Lung microvascular endothelial cell (primary cell): ENCODE data around the gene SAP30L. TPM values are rescaled to one million over a fixed set of nuclear protein-coding genes. Genes with fewer than 3 reads are reported as not detected.

Experiments
- DNase-seq, 2 donors: peaks; one replicate each; pipeline versions ENCODE4 v3.0.0 to v3.0.0-alpha.2; 2010; ENCODE audit warnings: low read depth in 2 of 2
- total RNA-seq: library from RNA; depleted of rRNA; stranded (reverse); fragments of >200 nt; gene quantifications from 2 replicates; pipeline ENCODE4 v1.2.1, GENCODE V29; 2014

Gene SAP30L
- total RNA-seq, 1 donor from 2014 or later, result 22.2 TPM

DNA sequence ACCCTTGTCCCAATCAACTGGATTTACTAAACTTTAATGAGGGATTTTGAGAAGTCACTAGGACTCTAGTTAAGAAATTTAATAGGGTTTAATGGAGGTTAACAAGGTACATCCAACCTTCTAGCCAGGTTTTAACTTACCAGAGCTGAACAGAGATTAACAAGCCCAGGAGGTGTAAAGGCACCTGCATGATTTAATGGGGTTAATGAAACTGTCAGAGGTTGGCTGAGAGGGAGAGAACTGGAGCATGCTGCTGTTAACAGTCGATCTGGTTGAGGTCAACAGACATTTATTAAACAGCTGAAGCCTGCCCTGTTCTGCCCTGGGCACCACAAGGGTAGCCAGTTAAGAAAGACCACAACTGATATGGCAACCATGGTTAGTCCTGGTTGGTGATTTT is 18.6 kb downstream of the SAP30L start:
- no peak for DNase-seq

GRCh38 chr5:154465169-154465568 is 19.4 kb downstream of the SAP30L start:
- DNase-seq, result peak; percentile 26 to 86

DNA sequence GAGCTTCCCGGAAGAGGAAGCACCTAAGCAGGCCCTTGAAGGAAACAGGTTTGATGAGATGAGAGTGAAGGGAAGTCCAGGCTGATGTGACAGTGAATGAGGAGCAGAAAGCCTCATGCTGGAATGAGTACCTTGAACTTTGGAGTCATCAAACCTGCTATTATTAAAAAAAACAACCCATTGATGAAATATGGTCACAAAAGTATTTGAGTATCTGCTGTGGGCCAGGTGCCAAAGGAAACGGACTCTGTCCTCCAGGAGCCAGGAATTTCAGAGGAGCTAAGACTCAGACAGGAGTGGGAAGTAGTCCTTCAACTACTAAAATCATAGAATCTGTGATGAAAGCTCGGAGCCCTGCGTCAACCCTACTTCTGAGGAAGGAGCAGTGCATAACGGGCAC is 20.4 kb downstream of the SAP30L start:
- no peak for DNase-seq

- DNase-seq, result no peak
These were observed 20.9 kb downstream of the SAP30L start for GRCh38 chr5:154466671-154467070.

GRCh38 chr5:154467655-154468354 is 22.0 kb downstream of the SAP30L start:
- peak; percentile 67 to 74 for DNase-seq

DNA sequence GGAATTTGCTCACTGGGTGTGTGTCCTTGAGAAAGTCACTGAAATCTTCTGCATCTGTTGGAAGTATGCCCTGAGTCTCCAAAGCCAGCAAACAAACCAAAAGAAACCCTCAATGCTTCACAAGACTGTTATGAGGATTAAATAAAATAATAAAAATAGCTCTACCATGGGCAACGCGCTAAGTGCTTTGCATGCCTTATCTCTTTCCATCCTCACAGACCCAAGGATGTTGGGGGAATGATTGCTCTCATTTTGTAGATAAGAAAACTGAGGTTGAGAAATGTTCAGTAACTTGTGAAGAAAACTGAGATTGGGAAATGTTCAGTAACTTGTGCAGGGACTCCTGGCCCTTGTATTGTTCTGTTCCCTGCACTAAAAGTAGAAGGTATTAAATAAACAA is 24.3 kb downstream of the SAP30L start:
- no peak for DNase-seq

DNA sequence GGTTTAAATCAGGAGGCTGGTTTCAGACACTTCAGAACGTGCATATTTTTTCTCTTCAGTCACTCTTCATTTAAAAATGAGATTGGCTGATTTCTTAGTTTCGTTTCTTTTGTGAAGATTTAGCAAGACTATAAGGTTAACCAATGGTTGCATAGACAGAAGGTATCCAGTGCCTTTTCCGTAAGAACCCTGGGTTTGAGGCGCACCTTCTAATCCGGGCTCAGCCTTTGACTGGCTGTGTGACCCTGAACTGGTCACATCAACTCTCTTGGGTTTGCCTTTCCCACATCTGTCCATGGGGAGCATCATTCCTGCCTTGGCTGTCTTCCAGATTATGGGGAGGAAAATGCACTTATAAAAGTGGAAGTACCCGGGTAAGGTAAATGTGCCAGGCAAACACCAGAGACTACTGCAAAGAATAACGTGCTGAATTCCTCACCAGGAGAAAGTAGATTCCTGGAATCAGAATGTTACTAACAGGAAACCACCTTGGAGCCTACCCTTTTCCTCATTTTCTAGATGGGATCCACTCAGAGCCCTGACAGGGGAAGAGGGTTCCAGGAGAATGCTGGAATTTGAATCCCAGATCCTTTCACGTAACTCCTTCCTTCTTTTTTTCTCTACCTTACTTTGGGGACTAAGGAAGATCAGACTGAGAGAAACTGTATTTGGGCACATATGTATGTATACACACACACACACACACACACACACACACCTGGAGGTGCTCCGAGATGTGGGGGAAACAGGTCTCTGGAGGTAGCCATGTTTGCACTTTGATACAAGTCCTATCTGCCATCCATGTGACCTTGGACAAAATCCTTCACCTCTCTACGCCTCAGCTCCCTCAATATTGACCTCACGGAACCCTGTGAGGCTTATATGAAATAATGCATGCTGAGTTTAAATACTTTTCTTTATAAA is 25.4 kb downstream of the SAP30L start:
- no peak for DNase-seq

- no peak for DNase-seq
These were observed 27.2 kb downstream of the SAP30L start for GRCh38 chr5:154472871-154473580.

DNA sequence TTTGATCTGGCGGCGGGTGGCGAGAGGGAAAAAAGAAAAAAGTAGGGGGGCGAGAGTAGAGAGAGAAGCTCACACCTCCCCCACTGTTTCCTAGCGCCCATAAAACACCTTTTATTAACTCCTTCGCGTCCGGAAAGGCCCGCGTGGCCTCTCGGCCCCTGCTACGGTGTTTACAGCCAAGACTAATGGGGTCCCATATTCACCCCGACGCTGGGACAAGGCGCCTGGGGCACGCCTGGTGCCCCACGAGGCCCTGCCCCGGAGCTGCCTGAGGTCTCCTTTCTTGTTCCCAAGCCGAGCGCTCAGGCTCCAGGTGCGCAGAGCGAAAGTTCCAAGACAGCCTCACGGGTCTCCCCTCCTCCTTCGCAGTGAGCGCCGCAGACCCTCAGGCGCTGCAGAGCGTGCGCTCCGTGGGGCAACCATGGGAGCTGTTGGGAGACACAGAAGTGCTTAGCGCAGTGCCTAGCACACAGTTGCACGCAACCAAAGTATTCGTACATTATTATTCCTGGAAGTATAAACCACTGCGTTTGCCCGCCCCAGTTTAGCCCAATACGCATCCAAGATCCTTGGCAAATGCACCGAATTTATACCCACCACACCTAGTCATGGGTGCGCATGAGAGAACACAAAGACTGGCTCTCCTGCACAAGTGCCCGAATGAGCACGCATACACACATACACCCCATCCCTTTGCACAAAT is 27.9 kb downstream of the SAP30L start:
- DNase-seq, result no peak

DNA sequence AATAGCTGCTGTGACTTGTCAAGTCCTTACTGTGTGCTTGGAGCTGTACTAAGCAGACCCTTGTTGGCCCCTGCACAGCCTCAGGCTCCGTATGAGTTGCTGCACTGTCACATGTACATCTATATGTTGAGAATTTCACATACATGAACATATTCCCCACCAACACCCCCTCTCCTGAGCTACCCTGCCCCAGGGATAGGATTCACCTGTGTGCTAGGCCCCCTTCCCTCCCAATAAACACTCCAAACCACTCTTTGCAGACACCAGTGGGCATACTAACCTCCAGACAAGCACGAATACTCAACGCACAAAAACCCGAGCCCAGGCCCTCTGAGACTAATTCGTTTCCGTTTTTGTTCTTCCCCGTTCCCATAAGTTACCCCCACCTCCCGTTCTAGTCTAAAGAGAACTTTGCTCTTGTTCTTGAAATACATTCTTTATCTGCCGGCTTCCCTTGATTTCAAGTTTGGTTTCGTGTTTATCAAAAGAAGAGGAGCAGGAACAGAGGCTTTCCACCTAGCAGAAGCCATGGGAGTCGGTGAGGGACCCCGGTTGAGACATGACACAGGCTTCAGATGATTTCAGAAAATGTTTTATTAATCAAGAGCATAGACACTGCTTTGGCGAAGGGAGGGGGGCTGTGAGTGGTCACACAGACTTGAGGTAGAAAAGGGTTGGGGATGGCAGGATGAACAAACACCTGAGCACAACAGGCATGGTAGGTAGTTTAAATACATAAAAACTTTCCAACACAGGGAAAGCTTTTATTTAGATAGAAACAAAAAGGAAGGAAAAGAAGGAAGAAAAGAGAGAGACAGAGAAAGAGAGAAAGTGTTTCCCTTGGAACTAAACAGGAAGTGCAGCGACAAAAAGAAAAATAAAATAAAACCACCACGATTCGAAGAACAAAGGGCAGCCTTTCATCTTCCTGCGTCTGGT is 28.9 kb downstream of the SAP30L start:
- DNase-seq, result no peak

- no peak for DNase-seq
These were observed 30.0 kb downstream of the SAP30L start for GRCh38 chr5:154475591-154476353.

DNA sequence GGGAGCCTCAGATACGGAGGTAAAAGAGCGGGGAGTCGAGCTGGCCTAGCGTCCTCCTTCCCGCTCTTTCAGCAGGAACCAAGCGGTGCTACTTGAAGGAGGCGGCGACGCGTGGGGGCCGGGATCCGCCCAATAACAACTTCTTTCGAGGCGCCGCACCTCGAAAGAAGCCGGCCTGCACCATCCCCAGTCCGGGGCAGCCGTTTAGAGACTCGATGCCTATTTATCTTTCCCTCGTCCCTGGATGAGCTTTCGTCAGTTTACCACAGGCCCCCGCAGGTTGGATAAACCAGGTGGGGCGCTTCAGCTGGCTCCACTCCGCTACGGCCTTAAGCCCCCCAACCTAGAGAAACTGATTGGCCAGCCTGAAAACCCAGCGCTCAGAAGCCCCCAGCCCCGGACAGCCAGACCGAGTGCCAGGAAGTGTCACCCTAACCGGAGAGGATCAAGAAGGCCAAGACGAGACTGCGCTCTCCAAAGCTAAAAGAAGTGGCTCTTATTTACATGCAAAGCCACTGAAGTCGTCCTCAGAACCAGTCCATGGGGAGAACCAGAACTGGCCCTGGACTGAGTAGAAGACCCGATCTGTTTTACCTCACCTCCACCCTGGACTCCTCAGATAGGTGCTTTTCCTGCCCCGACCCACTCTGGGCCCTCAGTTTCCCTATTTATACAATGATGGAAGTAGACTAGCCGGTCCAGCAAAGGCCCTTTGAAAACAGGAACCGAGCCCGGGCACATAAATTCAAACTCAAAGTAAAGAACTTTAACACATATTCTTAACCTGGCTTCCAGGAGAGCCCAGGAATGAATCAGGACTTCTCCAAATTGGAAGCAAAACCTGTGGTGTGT is 30.8 kb downstream of the SAP30L start:
- DNase-seq, result no peak

DNA sequence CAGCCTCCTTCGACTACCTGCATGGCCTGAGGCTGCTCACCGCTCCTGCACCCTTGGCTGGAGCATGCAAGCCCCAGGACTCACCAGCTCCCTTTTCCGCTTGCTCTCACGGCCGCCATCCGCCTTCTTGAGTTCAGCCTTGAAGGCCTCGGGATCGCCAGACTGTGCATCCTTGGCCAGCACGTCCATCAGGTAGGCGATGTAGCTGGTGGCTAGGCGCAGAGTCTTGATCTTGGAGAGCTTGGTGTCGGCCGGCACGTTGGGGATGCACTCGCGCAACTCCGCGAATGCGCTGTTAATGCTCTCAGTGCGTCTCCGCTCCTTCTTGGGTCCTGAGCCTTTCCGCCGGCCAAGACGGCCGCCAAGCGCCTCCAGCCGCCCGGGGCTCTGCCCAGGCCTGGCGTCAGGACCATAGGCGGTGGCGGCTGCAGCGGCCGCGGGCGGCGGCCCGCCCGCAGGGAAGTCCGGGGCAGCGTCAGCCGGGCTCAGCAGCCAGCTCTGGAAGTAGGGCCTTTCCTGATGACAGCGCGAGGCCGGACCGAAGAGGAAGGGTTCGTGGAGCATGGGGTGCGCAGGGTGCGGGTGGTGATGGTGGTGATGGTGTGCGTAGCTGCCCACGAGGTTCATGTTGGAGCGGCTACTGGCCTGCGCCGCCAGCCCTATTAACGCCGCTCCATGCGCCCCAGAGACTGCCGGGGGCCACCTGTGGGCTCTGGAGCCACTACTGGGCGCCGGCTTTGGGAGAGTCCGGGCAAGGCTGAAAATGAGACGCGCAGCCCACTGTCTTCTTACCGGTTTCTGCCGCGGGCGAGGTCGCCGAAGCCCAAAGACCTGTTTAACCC is 31.8 kb downstream of the SAP30L start:
- peak; percentile 20 to 24 for DNase-seq

DNA sequence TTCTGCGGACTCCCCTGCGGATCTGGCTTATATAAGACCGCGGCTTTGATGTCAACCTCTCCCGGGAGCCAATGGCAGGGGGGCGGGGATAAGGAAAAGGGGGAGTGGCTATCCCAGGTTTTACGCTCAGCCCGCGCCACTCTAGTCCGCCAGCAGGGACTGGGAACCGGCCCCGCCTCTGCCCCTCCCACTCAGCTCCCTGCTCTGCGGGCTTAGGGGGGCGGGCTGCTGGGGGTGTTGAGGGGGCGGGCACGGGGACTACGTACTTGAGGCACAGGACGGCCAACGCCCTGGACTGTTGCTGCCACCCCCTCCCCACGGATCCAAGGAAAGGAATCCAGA is 32.4 kb downstream of the SAP30L start, which contains the start of gene HAND1:
Gene HAND1 (minus strand): TSS at position 4 of the 342 bp plus-strand sequence. CDS start 219 bp downstream, outside the sequence.
- peak; percentile 32 to 61 for DNase-seq

GRCh38 chr5:154478752-154479159 is 33.0 kb downstream of the SAP30L start:
- DNase-seq, result no peak

- DNase-seq, result no peak
These were observed 33.6 kb downstream of the SAP30L start for GRCh38 chr5:154479160-154479943.
